ENCODE results near the gene SH2D5.

DNA sequence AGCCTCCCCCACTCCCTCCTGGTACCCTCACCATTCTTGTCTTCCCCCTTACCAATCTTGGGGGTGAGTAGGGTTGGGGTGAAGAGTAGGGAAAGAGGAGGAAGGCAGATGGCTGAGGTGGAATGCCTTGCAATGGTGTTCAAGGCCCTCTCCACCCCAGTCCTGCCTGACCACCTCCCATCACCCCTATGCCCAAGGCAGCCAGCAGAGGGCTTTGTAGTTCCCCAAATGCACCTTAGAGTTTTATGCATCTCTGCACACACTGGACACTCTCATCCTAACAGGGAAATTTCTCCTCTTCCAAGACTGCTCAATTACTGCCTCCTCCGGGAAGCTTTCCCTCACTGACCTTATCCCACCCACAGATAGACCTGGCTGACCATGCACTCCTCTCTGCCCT lies 30.1 kb downstream of the SH2D5 start:
- no peak for TF ChIP-seq POLR2A (IDR thresholded peaks at IDR 0.05)
- TF ChIP-seq, protein P1, sequence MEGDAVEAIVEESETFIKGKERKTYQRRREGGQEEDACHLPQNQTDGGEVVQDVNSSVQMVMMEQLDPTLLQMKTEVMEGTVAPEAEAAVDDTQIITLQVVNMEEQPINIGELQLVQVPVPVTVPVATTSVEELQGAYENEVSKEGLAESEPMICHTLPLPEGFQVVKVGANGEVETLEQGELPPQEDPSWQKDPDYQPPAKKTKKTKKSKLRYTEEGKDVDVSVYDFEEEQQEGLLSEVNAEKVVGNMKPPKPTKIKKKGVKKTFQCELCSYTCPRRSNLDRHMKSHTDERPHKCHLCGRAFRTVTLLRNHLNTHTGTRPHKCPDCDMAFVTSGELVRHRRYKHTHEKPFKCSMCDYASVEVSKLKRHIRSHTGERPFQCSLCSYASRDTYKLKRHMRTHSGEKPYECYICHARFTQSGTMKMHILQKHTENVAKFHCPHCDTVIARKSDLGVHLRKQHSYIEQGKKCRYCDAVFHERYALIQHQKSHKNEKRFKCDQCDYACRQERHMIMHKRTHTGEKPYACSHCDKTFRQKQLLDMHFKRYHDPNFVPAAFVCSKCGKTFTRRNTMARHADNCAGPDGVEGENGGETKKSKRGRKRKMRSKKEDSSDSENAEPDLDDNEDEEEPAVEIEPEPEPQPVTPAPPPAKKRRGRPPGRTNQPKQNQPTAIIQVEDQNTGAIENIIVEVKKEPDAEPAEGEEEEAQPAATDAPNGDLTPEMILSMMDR (IDR thresholded peaks at IDR 0.05) = no peak
